ENCODE data around the gene PRSS57.

- TF ChIP-seq CTCF (optimal IDR thresholded peaks at IDR 0.05 in 1 of 3, IDR thresholded peaks at IDR 0.05 in 1 of 3, conservative IDR thresholded peaks at IDR 0.05 in 1 of 3; ENCODE audit: extremely low read depth in 1 of 3, insufficient read depth in 2 of 3, low read length in 3 of 3) (no peak), EZH2 (IDR thresholded peaks at IDR 0.05; ENCODE audit: low read length) (no peak)
Observed at GRCh38 chr19:674282-675151, 20.7 kb downstream of the PRSS57 start.

Measured in keratinocyte (primary cell).